Colon (tissue), 2 donors: ENCODE measurements around the gene ISLR2.
"Not testable (repeated sequence)": the region's sequence is repeated elsewhere in the genome, so short reads cannot be mapped to it uniquely, and the experiment has no call there.

Experiments used
- FAIRE-seq: peaks from 2 replicates; lab custom pipeline; 2012; peaks lifted over from hg19 to GRCh38; lab: Jason Lieb, UNC
- donor health status: control.
- donor health status: control.

ISLR2 gene, protein sequence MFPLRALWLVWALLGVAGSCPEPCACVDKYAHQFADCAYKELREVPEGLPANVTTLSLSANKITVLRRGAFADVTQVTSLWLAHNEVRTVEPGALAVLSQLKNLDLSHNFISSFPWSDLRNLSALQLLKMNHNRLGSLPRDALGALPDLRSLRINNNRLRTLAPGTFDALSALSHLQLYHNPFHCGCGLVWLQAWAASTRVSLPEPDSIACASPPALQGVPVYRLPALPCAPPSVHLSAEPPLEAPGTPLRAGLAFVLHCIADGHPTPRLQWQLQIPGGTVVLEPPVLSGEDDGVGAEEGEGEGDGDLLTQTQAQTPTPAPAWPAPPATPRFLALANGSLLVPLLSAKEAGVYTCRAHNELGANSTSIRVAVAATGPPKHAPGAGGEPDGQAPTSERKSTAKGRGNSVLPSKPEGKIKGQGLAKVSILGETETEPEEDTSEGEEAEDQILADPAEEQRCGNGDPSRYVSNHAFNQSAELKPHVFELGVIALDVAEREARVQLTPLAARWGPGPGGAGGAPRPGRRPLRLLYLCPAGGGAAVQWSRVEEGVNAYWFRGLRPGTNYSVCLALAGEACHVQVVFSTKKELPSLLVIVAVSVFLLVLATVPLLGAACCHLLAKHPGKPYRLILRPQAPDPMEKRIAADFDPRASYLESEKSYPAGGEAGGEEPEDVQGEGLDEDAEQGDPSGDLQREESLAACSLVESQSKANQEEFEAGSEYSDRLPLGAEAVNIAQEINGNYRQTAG

DNA sequence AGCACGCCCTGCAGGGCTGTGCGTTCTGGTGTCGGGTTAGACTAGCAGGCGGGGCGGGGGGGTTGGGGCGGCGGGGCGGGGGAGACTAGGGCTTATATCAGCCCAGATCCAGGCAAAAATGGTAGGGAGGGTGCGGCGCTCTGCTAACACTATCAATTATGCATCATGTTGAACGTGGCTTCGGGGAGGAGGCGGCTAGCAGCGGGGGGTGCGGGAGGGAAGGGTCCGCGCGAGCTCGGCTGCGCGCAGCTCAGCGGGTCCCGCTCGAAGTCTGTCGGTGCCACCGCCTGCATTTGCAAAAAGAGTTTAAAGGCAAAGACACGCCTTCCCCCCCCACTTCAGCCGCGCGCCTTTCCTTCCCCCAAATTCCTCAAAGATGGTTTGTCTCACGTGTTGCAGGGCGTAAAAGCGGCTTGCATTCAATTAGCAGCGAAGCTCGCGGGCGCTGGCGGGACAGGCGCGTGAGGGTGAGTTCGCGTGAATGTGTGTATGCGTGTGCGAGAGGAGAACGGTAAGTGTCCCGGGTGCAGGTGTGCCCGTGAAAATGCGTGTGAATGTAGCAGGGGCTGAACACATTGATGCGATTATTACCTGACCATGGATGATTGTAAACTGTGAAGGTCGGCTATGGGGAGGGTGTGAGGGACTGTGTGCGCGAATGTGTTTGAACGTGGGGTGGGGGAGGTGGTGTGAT, at the start of gene ISLR2:
Gene ISLR2, plus strand, starts transcription at position 432 of the 694 bp plus-strand sequence. CDS start 2,169 bp downstream, outside the sequence.
- no peak for FAIRE-seq

DNA sequence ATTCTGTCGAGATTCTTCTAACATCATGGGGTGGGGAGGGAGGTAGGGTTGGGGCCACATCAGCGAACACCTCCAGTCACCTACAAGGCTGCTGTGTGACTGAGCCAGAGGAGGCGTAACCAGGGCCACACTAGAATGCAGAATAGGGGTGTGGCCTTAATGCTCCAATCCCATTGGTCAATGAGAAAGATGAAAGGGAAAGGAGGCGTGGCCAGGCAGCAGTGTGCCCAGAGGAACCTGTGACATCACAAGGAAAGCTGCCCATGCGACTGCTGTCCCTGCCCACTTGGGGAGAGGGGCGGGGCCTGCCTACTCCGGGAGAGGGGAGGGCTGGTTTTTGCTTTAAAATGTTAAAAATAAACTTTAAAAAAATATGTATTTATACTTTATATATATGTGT, 47.9 kb upstream of the ISLR2 start, which contains the start of gene GOLGA6A:
Gene GOLGA6A, minus strand, starts transcription at position 101 of the 400 bp plus-strand sequence. Its CDS starts 41 bp downstream, at position 60.
- not testable (repeated sequence) for FAIRE-seq

DNA sequence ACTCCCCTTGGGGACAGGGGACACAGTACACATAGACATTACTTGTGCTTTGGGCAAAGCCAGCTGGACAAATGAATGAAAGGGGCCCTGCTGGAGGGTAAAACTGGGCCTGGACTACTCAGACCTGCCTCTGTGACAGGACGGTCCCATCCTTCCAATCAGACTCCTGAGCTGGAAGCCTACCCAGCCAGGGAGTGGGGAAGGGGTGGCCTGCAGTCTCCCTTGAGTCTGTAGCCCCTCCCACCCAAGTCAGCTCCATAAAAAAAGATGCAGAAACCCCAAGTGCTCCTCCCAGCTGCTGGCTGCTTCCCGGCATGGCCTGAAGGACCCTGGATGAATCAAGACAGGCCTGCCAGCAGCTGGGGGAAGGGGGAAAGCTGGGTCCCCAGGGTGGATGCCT, 35.8 kb upstream of the ISLR2 start:
- not testable (repeated sequence) for FAIRE-seq

DNA sequence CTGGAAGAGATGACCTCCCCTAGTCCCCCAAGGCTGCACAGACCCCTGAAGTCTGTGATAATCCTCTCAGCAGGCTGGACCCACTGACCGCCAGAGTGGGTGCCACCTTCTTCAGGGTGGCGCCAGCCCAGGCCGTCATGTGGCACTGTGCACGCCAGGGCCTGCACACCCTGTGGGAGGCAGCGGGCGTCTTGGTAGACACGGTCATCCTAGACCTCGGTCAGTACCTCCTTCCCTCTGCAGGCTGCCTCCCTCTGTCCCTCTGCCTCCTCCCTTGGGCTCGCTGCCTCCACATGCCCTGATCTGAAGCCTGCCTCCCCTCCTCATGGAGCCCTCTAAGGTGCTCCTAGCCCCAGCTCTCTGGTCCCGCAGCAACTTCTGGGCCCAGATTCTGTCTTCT, 34.8 kb upstream of the ISLR2 start:
- not testable (repeated sequence) for FAIRE-seq

DNA sequence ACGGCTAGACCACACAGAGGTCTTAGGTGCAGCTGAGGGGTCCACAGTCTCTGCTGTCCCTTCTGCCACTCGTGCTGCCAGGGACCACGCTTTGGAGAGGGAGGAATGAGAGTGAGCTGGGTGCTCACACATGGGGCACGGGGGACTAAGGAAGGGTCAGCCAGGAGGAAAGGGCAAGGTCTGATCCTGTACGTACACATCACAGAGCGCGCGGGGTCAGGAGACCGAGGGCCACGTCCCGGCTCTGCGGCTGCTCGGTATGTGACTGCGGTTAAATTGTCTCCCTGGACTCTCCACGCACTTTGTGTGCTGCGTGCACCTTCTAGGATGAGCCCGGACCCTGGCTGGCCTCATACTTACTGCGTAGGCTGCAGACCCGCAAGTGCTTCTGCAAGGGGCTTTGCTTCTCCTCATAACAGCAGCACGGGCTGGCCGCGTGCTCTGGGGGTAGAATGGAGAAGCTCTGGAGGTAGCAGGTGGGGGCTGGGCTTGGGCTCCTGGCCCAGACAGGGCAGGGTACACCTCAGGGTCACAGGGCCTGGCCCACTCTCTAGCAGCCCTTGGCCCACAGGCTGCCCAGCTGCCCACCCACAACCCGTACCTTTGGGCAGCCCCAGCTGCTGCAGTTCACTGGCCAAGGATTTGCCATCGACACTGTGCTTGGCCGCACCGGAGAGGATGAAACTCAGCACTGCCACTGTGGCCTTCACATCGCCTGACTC, 33.5 kb upstream of the ISLR2 start:
- FAIRE-seq, result not testable (repeated sequence)

DNA sequence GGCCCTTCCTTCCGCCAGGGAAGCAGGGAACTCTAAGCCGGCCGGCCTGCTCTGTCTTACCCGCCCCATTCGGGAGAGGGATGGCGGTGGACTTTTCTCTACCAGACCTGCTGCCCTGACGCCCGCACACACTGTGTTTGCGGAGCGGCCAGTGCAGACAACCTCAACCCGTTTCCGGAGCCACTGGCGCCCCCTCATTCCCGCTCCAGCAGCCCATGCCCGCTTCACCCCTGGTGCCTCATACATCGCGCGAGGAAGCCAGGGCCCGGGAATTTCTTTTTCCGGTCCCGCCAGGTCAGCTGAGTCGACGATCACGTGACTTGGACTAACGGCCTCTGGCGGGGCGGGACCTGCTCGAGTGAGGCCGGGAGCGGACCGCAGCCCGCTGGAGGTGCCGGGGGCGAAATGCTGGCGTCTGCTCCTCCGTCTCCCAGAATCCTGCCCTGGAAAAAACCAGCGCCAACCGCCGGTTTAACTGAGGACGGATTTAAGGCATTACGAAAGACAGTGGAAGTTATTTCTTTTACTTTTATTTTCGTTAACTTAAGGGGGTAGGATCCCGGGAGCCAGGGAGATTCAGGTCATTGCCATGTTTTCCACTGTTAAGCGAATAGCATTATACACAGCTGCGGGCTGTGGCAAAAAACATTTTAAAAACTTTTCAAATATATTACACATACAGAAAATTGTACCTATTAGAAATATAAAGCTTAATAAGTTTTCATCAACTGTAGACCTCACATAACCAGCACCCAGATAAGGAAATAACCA, 30.2 kb upstream of the ISLR2 start:
- FAIRE-seq, result not testable (repeated sequence)

DNA sequence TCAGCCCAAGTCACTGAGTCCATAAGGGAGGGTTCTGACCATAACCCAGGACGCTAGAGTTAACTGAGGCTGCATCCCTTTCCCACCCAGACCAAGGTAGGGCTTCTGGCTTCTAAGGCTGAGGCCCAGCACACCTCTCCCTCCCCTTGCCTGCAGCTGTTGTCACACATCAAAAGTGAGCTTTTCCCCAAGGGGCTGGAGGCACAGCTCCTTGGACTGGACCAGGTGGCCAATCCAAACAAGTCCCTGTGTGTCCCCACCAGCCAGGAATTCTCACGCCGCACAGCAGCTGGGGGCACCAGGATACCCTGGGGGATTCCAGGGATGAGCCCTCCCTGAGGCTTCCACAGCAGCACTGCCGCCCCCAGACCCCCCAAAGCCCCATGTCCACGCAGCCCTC, 22.3 kb upstream of the ISLR2 start:
- no peak for FAIRE-seq

DNA sequence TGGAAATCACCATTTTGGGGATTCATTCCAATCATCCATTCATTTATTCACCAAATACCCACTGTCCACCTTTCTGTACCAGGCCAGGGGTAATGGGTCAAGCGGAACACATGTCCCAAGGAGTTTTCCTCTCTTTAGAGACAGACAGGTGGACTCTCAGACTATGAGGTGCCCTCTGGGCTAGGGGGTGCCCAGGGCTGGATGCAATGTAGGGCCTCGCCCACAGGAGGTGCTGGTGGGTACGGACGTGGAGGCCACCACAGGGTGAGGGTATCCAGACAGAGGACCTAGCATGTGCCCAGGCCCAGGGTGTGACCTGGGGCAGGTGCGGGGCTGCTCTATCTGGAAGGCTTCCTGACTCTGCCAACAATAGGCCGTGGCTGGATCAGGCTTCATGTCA, 21.8 kb upstream of the ISLR2 start:
- not testable (repeated sequence) for FAIRE-seq

DNA sequence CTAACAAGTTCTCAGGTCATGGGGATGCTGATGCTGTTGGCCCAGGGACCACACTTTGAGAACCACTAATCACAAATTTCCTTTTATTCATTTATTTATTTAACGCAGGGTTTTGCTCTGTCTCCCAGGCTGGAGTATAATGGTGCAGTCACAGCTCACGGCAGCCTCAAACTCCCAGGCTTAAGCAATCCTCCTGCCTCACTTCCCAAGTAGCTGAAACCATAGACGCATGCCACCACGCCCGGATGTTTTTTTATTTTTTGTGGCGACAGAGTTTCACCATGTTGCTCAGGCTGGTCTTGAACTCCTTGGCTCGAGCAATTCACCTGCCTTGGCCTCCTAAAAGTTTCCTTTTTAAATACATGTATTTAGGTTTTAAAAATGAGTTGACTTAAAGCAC, 20.7 kb upstream of the ISLR2 start:
- FAIRE-seq, result no peak

DNA sequence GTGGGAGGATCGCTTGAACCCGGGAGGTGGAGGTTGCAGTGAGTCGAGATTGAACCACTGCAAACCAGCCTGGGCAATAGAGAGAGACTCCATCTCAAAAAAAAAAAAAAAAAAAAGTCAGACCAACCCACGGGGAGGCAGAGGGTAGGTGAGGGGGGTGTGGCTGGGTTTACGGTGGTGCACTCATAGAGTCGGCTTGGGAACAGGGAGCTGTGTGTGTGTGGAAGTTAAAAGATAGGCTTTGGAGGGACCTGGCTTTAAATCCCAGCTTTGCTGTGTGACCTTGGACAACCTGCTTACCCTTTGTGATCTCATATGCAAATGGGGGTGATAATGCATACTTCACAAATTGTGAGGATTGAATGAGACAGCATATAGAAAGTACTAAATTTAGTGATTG, 10.0 kb upstream of the ISLR2 start:
- FAIRE-seq, result no peak

DNA sequence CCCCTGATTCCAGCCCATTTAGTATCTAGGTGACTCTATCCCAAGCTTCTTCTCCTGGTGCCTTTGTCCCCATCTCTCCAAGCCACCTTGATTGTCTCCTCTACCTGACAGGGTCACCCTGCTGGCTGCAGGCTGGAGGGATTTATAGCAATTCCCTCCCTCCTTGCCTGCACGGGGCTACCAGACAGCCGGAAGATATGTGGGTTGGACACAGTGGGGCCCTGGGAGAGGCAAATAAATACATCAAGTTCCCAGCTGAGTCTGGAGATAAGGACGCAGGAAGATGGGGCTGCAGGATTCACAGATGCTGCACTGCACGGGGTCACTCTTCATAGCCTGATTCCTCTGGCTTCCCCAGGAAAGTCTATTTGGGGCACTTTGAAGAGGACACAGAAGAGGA, 9.3 kb upstream of the ISLR2 start:
- no peak for FAIRE-seq

DNA sequence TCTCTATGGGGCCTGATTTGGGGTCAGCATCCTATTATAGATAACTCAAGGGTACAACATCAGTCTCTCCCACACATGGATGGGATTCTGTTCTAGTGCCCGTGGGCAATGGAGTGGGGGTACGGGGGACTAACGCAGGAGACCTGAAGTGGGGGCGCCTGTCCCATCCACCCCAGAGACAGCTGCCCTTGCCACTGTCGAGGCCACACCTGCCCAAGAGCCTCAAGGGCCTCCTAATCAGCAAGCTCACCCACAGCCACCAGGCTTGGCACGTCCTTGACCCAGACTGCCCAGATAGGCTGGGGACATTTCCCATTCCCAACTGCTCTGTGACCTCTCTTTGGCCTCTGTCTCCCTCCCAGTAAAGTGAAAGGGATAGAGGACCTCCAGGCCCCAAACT, 8.5 kb upstream of the ISLR2 start:
- FAIRE-seq, result no peak

DNA sequence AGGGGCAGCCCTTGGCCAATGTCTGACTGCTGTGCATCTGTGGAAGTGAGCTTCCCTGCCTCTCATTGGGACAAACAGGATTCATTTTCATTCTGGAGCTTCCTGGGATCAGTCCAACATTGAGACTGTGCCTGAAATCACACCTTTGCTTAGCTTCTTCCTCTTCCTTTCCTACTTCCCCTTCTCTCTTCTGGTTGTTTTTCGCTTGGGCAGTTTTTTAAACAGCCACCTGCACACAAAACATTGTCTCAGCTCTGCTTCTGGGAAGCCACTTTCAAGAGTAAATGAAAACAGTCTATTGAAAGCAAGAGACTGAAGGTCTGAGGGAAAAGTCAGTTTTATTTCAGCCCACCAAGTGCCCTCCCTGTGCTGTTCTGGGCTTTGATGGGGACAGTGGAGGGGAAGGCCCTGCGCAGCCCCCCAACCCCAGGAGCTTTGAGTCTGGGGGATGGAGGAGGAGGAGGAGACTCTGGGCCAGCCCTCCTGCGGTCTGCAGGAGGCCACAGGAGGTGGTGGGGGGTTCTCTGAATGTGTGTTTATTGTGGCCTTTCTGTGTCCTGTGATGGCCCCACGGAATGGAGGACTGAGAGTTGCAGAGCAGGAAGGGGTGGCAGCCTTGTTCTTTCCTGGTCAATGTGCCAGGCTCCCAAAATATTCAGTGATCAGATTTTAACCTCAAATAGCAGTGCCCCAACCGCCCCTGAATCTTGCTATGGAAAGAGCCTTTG, 7.8 kb upstream of the ISLR2 start:
- FAIRE-seq, result no peak

DNA sequence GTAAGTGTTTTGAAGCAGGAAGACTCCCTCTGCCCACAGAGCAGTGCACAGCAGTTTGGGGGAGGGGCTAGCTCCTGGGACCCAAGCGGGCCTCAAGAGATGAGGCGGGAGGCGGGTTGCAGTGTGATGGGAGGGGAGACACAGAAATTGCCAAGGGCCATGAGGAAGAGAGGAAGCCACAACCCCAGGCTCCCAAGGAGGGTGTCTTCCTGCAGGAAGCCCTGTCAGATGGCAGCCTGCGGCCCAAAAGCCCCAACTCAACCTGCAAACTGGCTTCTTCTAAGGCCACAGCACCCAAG, 7.3 kb upstream of the ISLR2 start:
- FAIRE-seq, result no peak

DNA sequence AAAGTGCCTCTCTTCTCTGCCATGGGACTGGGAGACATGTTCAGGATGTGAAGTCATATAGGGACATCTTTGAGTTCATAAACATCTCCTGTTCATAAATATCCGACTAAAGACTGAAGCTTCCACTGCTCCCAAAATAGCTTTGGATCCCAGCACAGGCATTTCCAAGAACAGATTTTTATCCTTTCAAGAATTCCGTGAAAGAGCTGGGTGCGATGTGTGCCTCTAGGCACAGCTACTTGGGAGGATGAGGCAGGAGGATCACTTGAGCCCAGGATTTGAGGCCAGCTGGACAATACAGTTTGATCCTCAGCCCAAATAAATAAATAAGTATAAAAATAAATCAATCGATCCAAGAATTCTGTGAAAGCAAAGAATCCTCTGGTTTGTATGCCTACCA, 6.7 kb upstream of the ISLR2 start:
- FAIRE-seq, result no peak

DNA sequence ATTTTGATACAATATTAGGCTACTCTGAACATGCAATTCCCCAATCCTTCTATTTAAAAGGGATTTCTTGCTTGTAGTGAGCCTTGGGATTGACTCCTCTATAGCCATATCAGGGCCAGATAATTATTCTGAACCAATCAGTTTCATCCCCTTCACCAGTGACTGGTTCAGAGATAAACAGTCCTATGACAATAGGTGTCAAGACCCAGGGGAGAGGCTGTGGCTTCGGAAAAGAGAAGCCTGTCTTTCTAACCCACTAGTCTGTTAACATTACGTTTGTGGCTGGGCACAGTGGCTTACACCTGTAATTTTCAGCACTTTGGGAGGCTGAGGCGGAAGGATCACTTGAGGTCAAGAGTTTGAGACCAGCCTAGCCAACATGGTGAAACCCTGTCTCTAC, 6.2 kb upstream of the ISLR2 start:
- FAIRE-seq, result no peak

DNA sequence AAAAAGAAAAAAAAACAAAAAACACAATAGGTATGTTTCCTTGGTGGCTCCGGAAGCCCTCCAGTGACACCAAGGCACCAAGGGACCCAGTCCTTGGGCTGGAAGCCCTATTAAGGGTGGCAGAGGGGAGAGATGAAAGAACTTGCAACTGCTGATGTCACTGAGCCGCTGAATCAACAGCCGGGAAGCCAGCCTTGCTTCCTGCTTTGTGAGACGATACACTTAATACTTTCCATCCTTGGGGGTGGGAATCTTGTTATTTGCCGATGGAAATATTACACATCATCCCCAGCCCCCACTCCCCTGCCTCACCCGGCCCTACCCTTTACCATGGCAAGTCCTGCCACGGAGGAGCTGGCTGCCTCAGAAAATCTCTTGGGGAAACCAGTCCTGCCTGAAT, 5.6 kb upstream of the ISLR2 start:
- no peak for FAIRE-seq

DNA sequence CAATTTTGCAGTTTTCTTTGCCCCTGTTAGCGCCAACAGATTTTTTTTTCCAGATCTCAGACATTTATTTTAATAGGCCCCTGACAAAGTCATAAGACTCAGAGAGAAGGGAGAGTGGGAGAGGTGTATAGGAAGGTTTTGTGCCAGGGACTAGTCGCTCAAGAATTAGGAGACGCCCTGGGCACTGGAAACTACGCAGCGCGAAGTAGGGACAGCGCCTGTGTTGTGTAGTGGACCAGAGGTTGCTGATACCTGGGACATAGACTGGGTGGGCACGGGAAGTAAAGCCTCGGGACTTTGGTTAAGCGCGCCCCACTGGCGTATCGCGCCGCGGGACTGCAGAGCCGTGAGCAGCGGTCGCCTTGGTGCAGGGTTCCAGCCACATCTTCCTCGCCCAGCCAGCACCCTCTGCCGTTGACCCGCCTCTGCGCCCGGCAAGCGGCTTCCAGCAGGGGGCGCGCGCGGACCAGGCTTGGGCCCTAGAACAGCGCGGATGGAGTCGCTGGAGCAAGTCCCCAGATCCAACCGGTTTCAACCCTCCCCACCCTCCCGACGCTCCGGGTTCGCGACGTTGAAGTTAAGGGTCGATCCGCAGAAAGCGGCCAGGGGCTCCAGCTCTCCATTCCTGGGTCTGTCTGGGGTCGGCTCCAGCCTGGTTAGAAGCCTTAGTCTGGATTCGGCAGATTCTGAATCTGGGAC, 3.0 kb upstream of the ISLR2 start:
- FAIRE-seq, result no peak

DNA sequence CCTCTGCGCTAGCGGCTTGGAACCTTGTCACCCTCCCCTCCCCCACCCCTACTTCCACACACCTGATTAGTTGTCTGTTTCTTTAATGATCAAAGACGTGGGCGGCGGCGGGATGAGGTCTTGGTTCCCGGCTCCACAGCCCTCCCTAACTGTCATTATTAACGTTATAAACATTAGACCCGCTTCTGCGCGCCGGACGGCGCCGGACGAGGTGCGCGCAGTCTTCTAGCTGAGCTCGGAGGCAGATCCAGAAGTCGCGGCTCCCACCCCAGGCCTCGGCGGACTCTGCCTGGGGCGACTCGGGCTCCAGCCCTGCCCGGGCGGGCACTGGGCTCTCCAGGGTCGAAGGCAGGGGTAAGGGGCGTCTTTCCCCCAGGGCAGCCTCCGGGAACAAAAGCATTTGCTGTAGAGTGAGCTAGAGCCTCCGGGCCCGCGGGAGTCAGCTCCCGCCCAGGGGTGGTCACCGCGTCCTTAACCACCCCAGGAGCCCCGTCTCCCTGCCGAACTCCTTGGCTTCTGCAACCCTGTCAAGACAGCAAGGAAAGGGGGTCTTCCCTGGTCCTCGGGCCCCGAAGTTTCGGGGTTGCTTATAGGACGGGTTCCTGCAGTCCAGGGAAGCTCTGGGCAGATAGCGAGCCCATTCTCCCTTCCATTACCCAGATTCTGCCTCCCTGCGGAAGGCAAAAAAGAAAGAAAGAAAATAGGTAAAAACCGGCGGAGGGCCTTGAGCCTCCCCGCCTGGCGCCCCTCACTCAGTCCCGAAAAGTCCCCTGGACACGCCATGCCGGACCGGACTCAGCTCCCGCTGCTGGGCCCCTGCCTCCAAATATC, 2.2 kb upstream of the ISLR2 start:
- FAIRE-seq, result no peak
